Pancreas (tissue), 10 donors: ENCODE results near the gene BRI3BP. TPM values are rescaled to one million over a fixed set of nuclear protein-coding genes. Genes with fewer than 3 reads are reported as not detected.

Experiments used
- ATAC-seq, 4 donors: fragments of 200-7000 bp; cut with Tn5 transposase; one replicate each; pipeline versions ENCODE4 v1.8.0 to v1.9.1; 2020; ENCODE audit warnings: mild to moderate bottlenecking in 4 of 4, moderate library complexity in 4 of 4
- DNase-seq, 6 donors: peaks; one replicate each; pipeline ENCODE4 v3.0.0-alpha.2; 2020
- FAIRE-seq: peaks from 2 replicates; lab custom pipeline; 2012; peaks lifted over from hg19 to GRCh38; lab: Jason Lieb, UNC
- H3K27ac ChIP-seq, 4 donors: fragments of 200-600 bp; sonication (generic); 1 replicate in 3 of 4; 2 replicates in 1 of 4; pipeline versions ENCODE4 v1.5.0 to v1.8.0; 2020
- H3K27me3 ChIP-seq, 4 donors: fragments of 200-600 bp; one replicate each; pipeline ENCODE4 v1.8.0; 2021
- H3K36me3 ChIP-seq, 3 donors: fragments of 200-600 bp; sonication (generic) in 1 of 3; one replicate each; pipeline versions ENCODE4 v1.5.0 to v1.8.0; 2020 to 2021
- H3K4me1 ChIP-seq, 3 donors: fragments of 200-600 bp; one replicate each; pipeline ENCODE4 v1.8.0; 2021
- H3K4me3 ChIP-seq, 4 donors: fragments of 200-600 bp; sonication (generic) in 2 of 4; one replicate each; pipeline versions ENCODE4 v1.5.0 to v1.8.0; 2020 to 2021
- H3K9me3 ChIP-seq, 4 donors: fragments of 200-600 bp; one replicate each; pipeline ENCODE4 v1.8.0; 2021
- CTCF ChIP-seq, 4 donors: fragments of 200-600 bp; sonication (generic) in 3 of 4; IDR thresholded peaks; one replicate each; pipeline versions ENCODE4 v1.5.0 to v1.8.0; 2021; ENCODE audit warnings: antibody characterized with exemption in 4 of 4
- WGBS, 2 donors: extraction: QIAGEN DNeasy Blood & Tissue Kit; methylation state at CpG; one replicate each; pipeline ENCODE4 v1.1.7; 2013; 5-methylcytosine and 5-hydroxymethylcytosine counted together
- intact Hi-C, 3 donors: fragments of 100-400 bp; cut with DNase I; formaldehyde crosslinking; loops; one replicate each; pipeline versions ENCODE4 v1.11.1 to v1.14.2; 2022
- polyA plus RNA-seq, 2 donors: library from polyadenylated mRNA; stranded (reverse); fragments of 200-250 nt; gene quantifications; one replicate each; pipeline ENCODE4 v1.2.3, GENCODE V29; 2013
- total RNA-seq, 6 donors: library from RNA; stranded (reverse); fragmentation: NEBNext Ultra II Directional in 4 of 6; extraction: Animal tissue kit (Norgen Biotek cat#: 25700) in 4 of 6; gene quantifications; one replicate each; pipeline versions ENCODE4 v1.2.1 to v1.2.4, GENCODE V29; 2021 to 2023
- donor health status: healthy with polysubstance abuse.
- donor health status: DM: no; HTN: no; CAD: no; lungs with moderate emphysema.
- donor health status: DM: no; HTN: no; CAD: no.
- donor health status: control.
- donor health status: control.
- donor health status: Bipolar disorder and iron deficiency.
- donor health status: DM: yes; HTN: yes; CAD: no.
- donor health status: DM: no; HTN: no; CAD: no.
- donor health status: DM: no; HTN: no; CAD: no.
- donor health status: DM: yes; HTN: yes; CAD: no.

Gene BRI3BP
- total and polyA plus RNA-seq, 8 donors = 1.5 to 10.6 (median 5.0) TPM

GRCh38 chr12:124995200-124995961, 1.9 kb downstream of the BRI3BP start:
- H3K4me1 ChIP-seq = peaks cover 0 to 14% (median 4%) of the 10 kb centered on the region in 3 donors
- intact Hi-C loops = no loop called here
- no peaks in the 10 kb centered on the region for H3K9me3 ChIP-seq
- DNase-seq = no peak
- ATAC-seq = no peak
- peak overlapping the region in 1 of 4 donors; percentile 63 for H3K4me3 ChIP-seq
- H3K27ac ChIP-seq = no peak overlapping the region
- H3K27me3 ChIP-seq = no peaks in the 10 kb centered on the region
- TF ChIP-seq CTCF (IDR thresholded peaks at IDR 0.05) = no peak
- 79 to 88% methylated on average over 14 of the region's 14 CpGs for WGBS, 2 donors
- H3K36me3 ChIP-seq = no peaks in the 10 kb centered on the region
- no peak for FAIRE-seq

- DNase-seq = no peak
- intact Hi-C loops = no loop called here
- no peak for FAIRE-seq
- no peak for TF ChIP-seq CTCF (IDR thresholded peaks at IDR 0.05)
- Histone ChIP-seq H3K36me3 (no peaks in the 10 kb centered on the region), H3K4me1 (peaks cover 0 to 10% (median 0%) of the 10 kb centered on the region in 3 donors), H3K27me3 (no peaks in the 10 kb centered on the region), H3K27ac (no peak overlapping the region), H3K4me3 (no peak overlapping the region), H3K9me3 (no peaks in the 10 kb centered on the region)
- 98 to 99% methylated on average over 4 of the region's 4 CpGs for WGBS, 2 donors
- no peak for ATAC-seq
Measured at GRCh38 chr12:124998705-124999104, 5.3 kb downstream of the BRI3BP start.

- H3K4me3 ChIP-seq = no peak overlapping the region
- no peak for DNase-seq
- intact Hi-C loops = no loop called here
- no peak overlapping the region for H3K27ac ChIP-seq
- H3K4me1 ChIP-seq = no peaks in the 10 kb centered on the region
- H3K27me3 ChIP-seq = no peaks in the 10 kb centered on the region
- no peak for TF ChIP-seq CTCF (IDR thresholded peaks at IDR 0.05)
- WGBS, 2 donors = 95 to 97% methylated on average over 3 of the region's 3 CpGs
- no peak for FAIRE-seq
- no peaks in the 10 kb centered on the region for H3K9me3 ChIP-seq
- no peak for ATAC-seq
- no peaks in the 10 kb centered on the region for H3K36me3 ChIP-seq
Measured at GRCh38 chr12:125001636-125002035, 8.2 kb downstream of the BRI3BP start.

GRCh38 chr12:125003021-125003420, 9.6 kb downstream of the BRI3BP start:
- 94% methylated on average over 9 of the region's 9 CpGs for WGBS, 2 donors
- intact Hi-C loops = no loop called here
- H3K4me3 ChIP-seq = no peak overlapping the region
- no peak overlapping the region for H3K27ac ChIP-seq
- TF ChIP-seq CTCF (IDR thresholded peaks at IDR 0.05) = no peak
- FAIRE-seq (no peak), DNase-seq (no peak), ATAC-seq (no peak)
- H3K27me3 ChIP-seq = no peaks in the 10 kb centered on the region
- H3K9me3 ChIP-seq = no peaks in the 10 kb centered on the region
- no peaks in the 10 kb centered on the region for H3K4me1 ChIP-seq
- no peaks in the 10 kb centered on the region for H3K36me3 ChIP-seq

- DNase-seq (no peak), ATAC-seq (no peak), FAIRE-seq (no peak)
- Histone ChIP-seq H3K9me3 (no peaks in the 10 kb centered on the region), H3K27me3 (no peaks in the 10 kb centered on the region), H3K36me3 (no peaks in the 10 kb centered on the region), H3K4me1 (no peaks in the 10 kb centered on the region), H3K4me3 (no peak overlapping the region), H3K27ac (no peak overlapping the region)
- intact Hi-C loops = no loop called here
- WGBS, 2 donors = 75 to 83% methylated on average over 6 of the region's 6 CpGs
- no peak for TF ChIP-seq CTCF (IDR thresholded peaks at IDR 0.05)
Measured at GRCh38 chr12:125004621-125005020, 11.2 kb downstream of the BRI3BP start.
